ENCODE measurements around the gene NAA20.

GRCh38 chr20:19975901-19976300, 41.3 kb upstream of the NAA20 start:
- TF ChIP-seq CTCF (IDR thresholded peaks at IDR 0.05) = no peak
- no peak for TF ChIP-seq EZH2 (IDR thresholded peaks at IDR 0.05; ENCODE audit: borderline replicate concordance, insufficient read depth, low read depth, low read length, poor library complexity, severe bottlenecking)
